Stimulated activated CD8-positive, alpha-beta memory T cell treated with anti-CD3 and anti-CD28 coated beads, Interleukin-15, amount 100 ng/mL, for 4 hours (primary cell): ENCODE data around the gene CLPX.
"Not testable (repeated sequence)": the region's sequence is repeated elsewhere in the genome, so short reads cannot be mapped to it uniquely, and the experiment has no call there.

Experiments
- DNase-seq, 2 donors: peaks; one replicate each; pipeline ENCODE4 v3.0.0-alpha.2; 2020; ENCODE audit warnings: low read depth in 2 of 2

The CLPX gene

GRCh38 chr15:65101891-65102708 lies 83.0 kb downstream of the CLPX start:
- no peak for DNase-seq

GRCh38 chr15:65101411-65101890 lies 83.7 kb downstream of the CLPX start:
- DNase-seq, result no peak

- DNase-seq, result no peak
Observed at GRCh38 chr15:65100442-65100841, 84.7 kb downstream of the CLPX start.

- DNase-seq, result not testable (repeated sequence)
Observed at GRCh38 chr15:65099801-65100200, 85.3 kb downstream of the CLPX start.

GRCh38 chr15:65099336-65099735 lies 85.8 kb downstream of the CLPX start:
- DNase-seq, result no peak
